Measurements from ENCODE around the gene NR1H2. TPM values are rescaled to one million over a fixed set of nuclear protein-coding genes. Genes with fewer than 3 reads are reported as not detected.

The NR1H2 gene
- total and polyA plus RNA-seq, 8 donors, result 47.4 to 241 (median 68.0) TPM

GRCh38 chr19:50361290-50362029 lies 14.8 kb upstream of the NR1H2 start:
- no peak for DNase-seq
- no peak overlapping the region for H3K4me3 ChIP-seq
- H3K27ac ChIP-seq, result no peak overlapping the region
- peaks cover 0 to 21% (median 10%) of the 10 kb centered on the region in 4 donors for H3K4me1 ChIP-seq
- H3K9me3 ChIP-seq, result no peaks in the 10 kb centered on the region
- intact Hi-C loops (cut with DNase I; ENCODE audit: low total_unique reads), result no loop called here
- H3K27me3 ChIP-seq, result peaks cover 0 to 7% (median 0%) of the 10 kb centered on the region in 3 donors
- no peaks in the 10 kb centered on the region for H3K36me3 ChIP-seq
- no peak for TF ChIP-seq EP300 (IDR thresholded peaks at IDR 0.05)
- TF ChIP-seq CTCF (IDR thresholded peaks at IDR 0.05), result no peak
- TF ChIP-seq POLR2A (IDR thresholded peaks at IDR 0.05), result no peak
- TF ChIP-seq POLR2AphosphoS5 (IDR thresholded peaks at IDR 0.05), result no peak
- 82 to 92% (median 87%) methylated on average over 6 to 7 of the region's 7 CpGs for WGBS, 5 donors

- WGBS, 5 donors, result 83 to 91% (median 83%) methylated on average over 7 of the region's 7 CpGs
- no peak for DNase-seq
- no peaks in the 10 kb centered on the region for H3K36me3 ChIP-seq
- H3K27ac ChIP-seq, result no peak overlapping the region
- TF ChIP-seq POLR2A (IDR thresholded peaks at IDR 0.05) (no peak), EP300 (IDR thresholded peaks at IDR 0.05) (no peak), POLR2AphosphoS5 (IDR thresholded peaks at IDR 0.05) (no peak), CTCF (IDR thresholded peaks at IDR 0.05) (no peak)
- no peak overlapping the region for H3K4me3 ChIP-seq
- intact Hi-C loops (cut with DNase I; ENCODE audit: low total_unique reads), result no loop called here
- no peaks in the 10 kb centered on the region for H3K9me3 ChIP-seq
- H3K4me1 ChIP-seq, result peaks cover 0 to 19% (median 9%) of the 10 kb centered on the region in 4 donors
- peaks cover 0 to 7% (median 0%) of the 10 kb centered on the region in 3 donors for H3K27me3 ChIP-seq
Observed at GRCh38 chr19:50362030-50362412, 14.2 kb upstream of the NR1H2 start.

GRCh38 chr19:50362656-50363424 lies 13.4 kb upstream of the NR1H2 start:
- Histone ChIP-seq H3K27me3 (peaks cover 0 to 5% (median 0%) of the 10 kb centered on the region in 3 donors), H3K27ac (no peak overlapping the region), H3K4me1 (peaks cover 0 to 11% (median 5%) of the 10 kb centered on the region in 4 donors), H3K4me3 (no peak overlapping the region), H3K36me3 (no peaks in the 10 kb centered on the region), H3K9me3 (no peaks in the 10 kb centered on the region)
- TF ChIP-seq EP300 (IDR thresholded peaks at IDR 0.05), result no peak
- no peak for TF ChIP-seq POLR2AphosphoS5 (IDR thresholded peaks at IDR 0.05)
- TF ChIP-seq POLR2A (IDR thresholded peaks at IDR 0.05), result no peak
- no peak for TF ChIP-seq CTCF (IDR thresholded peaks at IDR 0.05)
- no peak for DNase-seq
- intact Hi-C loops (cut with DNase I; ENCODE audit: low total_unique reads), result no loop called here
- WGBS, 5 donors, result 52 to 66% (median 57%) methylated on average over 11 of the region's 11 CpGs

GRCh38 chr19:50365434-50366306 lies 10.6 kb upstream of the NR1H2 start, which contains the start of gene NAPSA:
Gene NAPSA (minus strand): TSS chr19:50365639. CDS start chr19:50365621, 18 bp downstream.
- Histone ChIP-seq H3K27me3 (no peaks in the 10 kb centered on the region), H3K27ac (no peak within 1 kb of the TSS), H3K4me1 (peaks cover 0 to 13% (median 12%) of the 10 kb centered on the region in 4 donors), H3K4me3 (no peak within 1 kb of the TSS), H3K36me3 (no peaks in the 10 kb centered on the region), H3K9me3 (no peaks in the 10 kb centered on the region)
- TF ChIP-seq CTCF (IDR thresholded peaks at IDR 0.05) (no peak), POLR2AphosphoS5 (IDR thresholded peaks at IDR 0.05) (no peak), POLR2A (IDR thresholded peaks at IDR 0.05) (no peak), EP300 (IDR thresholded peaks at IDR 0.05) (no peak)
- intact Hi-C loops (cut with DNase I; ENCODE audit: low total_unique reads), result loop anchor here (5.0 kb wide), 1 partner anchor 92 kb away; no protein-coding TSS in a partner anchor
- DNase-seq, result no peak
- 80 to 84% (median 83%) methylated on average over 11 of the region's 11 CpGs for WGBS, 5 donors
